Measurements from ENCODE around the gene ZFP36. TPM values are rescaled to one million over a fixed set of nuclear protein-coding genes. Genes with fewer than 3 reads are reported as not detected.

Gene ZFP36
- total and polyA plus RNA-seq, 5 donors = 38.1 to 203 (median 69.2) TPM

DNA sequence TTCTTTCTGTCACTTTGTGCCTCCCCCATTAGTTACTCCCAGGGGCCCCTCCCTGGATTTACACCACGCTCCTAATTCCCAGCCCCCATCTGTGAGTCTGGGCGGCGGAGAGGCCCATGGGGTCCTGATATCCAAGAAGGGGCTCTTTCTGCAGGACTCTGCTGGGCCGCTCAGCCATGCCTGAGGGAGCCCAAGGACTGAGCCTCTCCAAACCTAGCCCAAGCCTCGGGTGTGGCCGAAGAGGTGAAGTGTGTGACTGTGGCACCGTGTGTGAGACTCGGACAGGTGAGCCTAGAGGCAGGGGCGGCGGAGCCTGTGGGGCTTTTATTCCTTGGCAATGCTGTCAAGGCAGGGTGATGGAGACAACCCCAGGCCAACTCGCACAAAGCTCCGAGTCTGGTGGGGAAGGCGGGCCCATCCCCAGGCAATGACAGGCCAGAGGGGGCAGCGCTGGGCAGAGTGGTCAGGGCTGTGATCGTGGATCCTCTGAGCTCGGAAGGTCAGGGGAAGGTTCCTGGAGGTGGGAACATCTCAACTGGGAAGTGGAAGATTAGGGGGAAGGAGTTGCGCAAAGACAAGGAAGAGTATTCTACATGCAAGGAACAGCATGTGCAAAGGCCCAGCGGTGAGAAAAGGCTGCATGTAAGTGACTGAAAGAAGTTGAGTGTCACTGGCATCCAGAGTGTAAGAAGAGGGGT lies 7.4 kb downstream of the ZFP36 start:
- ATAC-seq (no peak), DNase-seq (peak; percentile 54 to 75 (median 72))
- Histone ChIP-seq H3K27me3 (ENCODE audit: control insufficient read depth, insufficient read depth) (no peaks in the 10 kb centered on the region), H3K27ac (ENCODE audit: low read length) (peak overlapping the region; percentile 96), H3K4me1 (ENCODE audit: control insufficient read depth, insufficient read depth, low read length) (peaks cover 11% of the 10 kb centered on the region), H3K9me3 (ENCODE audit: control insufficient read depth, low read length) (no peaks in the 10 kb centered on the region), H3K4me3 (ENCODE audit: low read length) (peak overlapping the region; percentile 86)
- intact Hi-C loops (cut with DNase I) = no loop called here
- 31% methylated on average over 18 of the region's 18 CpGs for WGBS

GRCh38 chr19:39415111-39416046 lies 8.7 kb downstream of the ZFP36 start:
- Histone ChIP-seq H3K4me1 (ENCODE audit: control insufficient read depth, insufficient read depth, low read length) (peaks cover 11% of the 10 kb centered on the region), H3K4me3 (ENCODE audit: low read length) (peak overlapping the region; percentile 86), H3K9me3 (ENCODE audit: control insufficient read depth, low read length) (no peaks in the 10 kb centered on the region), H3K27me3 (ENCODE audit: control insufficient read depth, insufficient read depth) (no peaks in the 10 kb centered on the region), H3K27ac (ENCODE audit: low read length) (no peak overlapping the region)
- DNase-seq (peak in 2 of 3 donors; percentile 69 to 72), ATAC-seq (no peak)
- 54% methylated on average over 35 of the region's 35 CpGs for WGBS
- intact Hi-C loops (cut with DNase I) = no loop called here

DNA sequence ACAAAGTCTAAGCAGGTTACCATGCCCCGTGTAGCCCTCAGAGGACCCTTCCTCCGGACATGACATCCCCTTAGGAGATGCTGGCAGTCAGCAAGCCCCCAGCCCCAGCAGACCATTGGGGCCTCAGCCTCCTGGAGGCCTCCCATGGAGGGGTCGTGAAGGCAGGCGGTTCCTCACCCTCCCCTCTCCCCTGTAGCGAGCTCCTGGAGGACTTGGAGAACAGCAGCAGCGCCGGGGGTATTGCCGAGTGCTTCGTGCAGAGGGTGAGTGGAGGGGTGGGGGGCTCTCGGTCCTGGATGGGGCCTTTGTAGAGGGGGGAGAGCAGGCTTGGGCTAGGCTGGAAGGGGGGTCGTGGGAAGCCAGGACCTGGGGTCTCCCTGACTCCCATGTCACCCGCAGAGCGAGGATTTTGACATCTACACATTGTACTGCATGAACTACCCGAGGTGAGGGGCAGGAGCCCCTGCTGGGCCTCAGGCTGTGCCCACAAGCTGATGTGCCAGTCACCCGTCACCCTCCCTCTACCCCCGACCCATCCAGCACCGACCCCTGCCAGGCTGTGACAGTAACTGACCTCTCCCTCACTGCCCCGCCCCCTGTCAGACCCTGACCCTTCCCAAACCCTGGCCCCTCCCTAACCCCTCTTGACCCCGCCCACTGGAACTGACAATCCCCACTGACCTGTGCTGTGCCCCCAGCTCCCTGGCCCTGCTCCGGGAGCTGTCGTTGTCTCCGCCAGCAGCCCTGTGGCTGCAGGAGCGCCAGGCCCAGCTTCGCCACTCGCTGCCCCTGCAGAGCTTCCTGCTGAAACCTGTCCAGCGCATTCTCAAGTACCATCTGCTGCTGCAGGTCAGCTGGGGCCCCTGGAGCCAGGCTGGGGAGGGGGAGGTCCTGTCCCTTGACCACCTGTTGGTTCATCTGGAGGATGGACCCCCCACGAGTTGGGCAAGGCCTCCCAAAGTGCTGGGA lies 9.8 kb downstream of the ZFP36 start:
- ATAC-seq (no peak), DNase-seq (peak in 2 of 3 donors; percentile 59 to 68)
- 73% methylated on average over 27 of the region's 27 CpGs for WGBS
- H3K9me3 ChIP-seq (ENCODE audit: control insufficient read depth, low read length) = no peaks in the 10 kb centered on the region
- H3K4me3 ChIP-seq (ENCODE audit: low read length) = no peak overlapping the region
- intact Hi-C loops (cut with DNase I) = no loop called here
- H3K27ac ChIP-seq (ENCODE audit: low read length) = no peak overlapping the region
- H3K27me3 ChIP-seq (ENCODE audit: control insufficient read depth, insufficient read depth) = no peaks in the 10 kb centered on the region
- peaks cover 4% of the 10 kb centered on the region for H3K4me1 ChIP-seq (ENCODE audit: control insufficient read depth, insufficient read depth, low read length)

GRCh38 chr19:39417463-39418181 lies 11.0 kb downstream of the ZFP36 start:
- Histone ChIP-seq H3K4me3 (ENCODE audit: low read length) (no peak overlapping the region), H3K27me3 (ENCODE audit: control insufficient read depth, insufficient read depth) (no peaks in the 10 kb centered on the region), H3K4me1 (ENCODE audit: control insufficient read depth, insufficient read depth, low read length) (peaks cover 3% of the 10 kb centered on the region), H3K9me3 (ENCODE audit: control insufficient read depth, low read length) (no peaks in the 10 kb centered on the region), H3K27ac (ENCODE audit: low read length) (no peak overlapping the region)
- intact Hi-C loops (cut with DNase I) = no loop called here
- 89% methylated on average over 30 of the region's 30 CpGs for WGBS
- ATAC-seq (no peak), DNase-seq (peak in 2 of 3 donors; percentile 51 to 61)

- peaks cover 3% of the 10 kb centered on the region for H3K4me1 ChIP-seq (ENCODE audit: control insufficient read depth, insufficient read depth, low read length)
- H3K9me3 ChIP-seq (ENCODE audit: control insufficient read depth, low read length) = no peaks in the 10 kb centered on the region
- no peaks in the 10 kb centered on the region for H3K27me3 ChIP-seq (ENCODE audit: control insufficient read depth, insufficient read depth)
- no peak overlapping the region for H3K4me3 ChIP-seq (ENCODE audit: low read length)
- DNase-seq (peak in 1 of 3 donors; percentile 5), ATAC-seq (no peak)
- H3K27ac ChIP-seq (ENCODE audit: low read length) = no peak overlapping the region
- intact Hi-C loops (cut with DNase I) = no loop called here
- WGBS = 88% methylated on average over 9 of the region's 9 CpGs
Observed at GRCh38 chr19:39419003-39419402, 12.4 kb downstream of the ZFP36 start.

- Histone ChIP-seq H3K9me3 (ENCODE audit: control insufficient read depth, low read length) (no peaks in the 10 kb centered on the region), H3K4me3 (ENCODE audit: low read length) (no peak overlapping the region), H3K4me1 (ENCODE audit: control insufficient read depth, insufficient read depth, low read length) (no peaks in the 10 kb centered on the region), H3K27me3 (ENCODE audit: control insufficient read depth, insufficient read depth) (no peaks in the 10 kb centered on the region), H3K27ac (ENCODE audit: low read length) (no peak overlapping the region)
- intact Hi-C loops (cut with DNase I) = no loop called here
- WGBS = 91% methylated on average over 15 of the region's 15 CpGs
- DNase-seq = peak in 1 of 3 donors; percentile 28
- ATAC-seq = no peak
Observed at GRCh38 chr19:39420769-39421168, 14.1 kb downstream of the ZFP36 start.

- Histone ChIP-seq H3K27me3 (ENCODE audit: control insufficient read depth, insufficient read depth) (no peaks in the 10 kb centered on the region), H3K9me3 (ENCODE audit: control insufficient read depth, low read length) (no peaks in the 10 kb centered on the region), H3K4me3 (ENCODE audit: low read length) (no peak overlapping the region), H3K27ac (ENCODE audit: low read length) (no peak overlapping the region), H3K4me1 (ENCODE audit: control insufficient read depth, insufficient read depth, low read length) (no peaks in the 10 kb centered on the region)
- DNase-seq (peak in 1 of 3 donors; percentile 21), ATAC-seq (no peak)
- intact Hi-C loops (cut with DNase I) = no loop called here
- WGBS = 91% methylated on average over 5 of the region's 5 CpGs
Observed at GRCh38 chr19:39422020-39422419, 15.4 kb downstream of the ZFP36 start.

DNA sequence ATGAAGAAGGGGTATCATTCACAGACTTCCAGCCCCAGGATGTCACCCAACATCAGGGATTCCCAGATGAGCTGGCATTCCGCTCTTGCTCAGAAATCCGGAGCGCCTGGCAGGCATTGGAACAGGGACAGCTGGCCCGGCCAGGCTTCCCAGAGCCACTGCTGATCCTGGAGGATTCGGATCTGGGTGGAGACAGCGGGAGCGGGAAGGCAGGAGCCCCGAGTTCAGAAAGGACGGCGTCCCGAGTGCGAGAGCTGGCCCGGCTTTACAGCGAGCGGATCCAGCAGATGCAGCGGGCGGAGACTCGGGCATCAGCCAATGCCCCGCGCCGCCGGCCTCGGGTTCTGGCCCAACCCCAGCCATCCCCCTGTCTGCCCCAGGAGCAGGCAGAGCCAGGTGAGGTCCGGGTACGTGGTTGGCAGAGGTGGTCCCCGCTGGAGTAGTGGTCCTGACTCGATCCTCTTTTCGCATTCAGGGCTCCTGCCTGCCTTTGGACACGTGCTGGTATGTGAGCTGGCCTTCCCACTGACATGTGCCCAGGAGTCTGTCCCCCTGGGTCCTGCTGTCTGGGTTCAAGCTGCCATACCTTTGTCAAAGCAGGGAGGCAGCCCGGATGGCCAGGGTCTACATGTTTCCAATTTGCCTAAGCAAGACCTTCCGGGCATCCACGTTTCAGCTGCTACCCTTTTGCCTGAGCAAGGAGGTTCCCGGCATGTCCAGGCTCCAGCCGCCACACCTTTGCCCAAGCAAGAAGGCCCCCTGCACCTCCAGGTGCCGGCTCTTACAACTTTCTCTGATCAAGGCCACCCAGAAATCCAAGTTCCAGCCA lies 16.8 kb downstream of the ZFP36 start:
- no peak overlapping the region for H3K27ac ChIP-seq (ENCODE audit: low read length)
- intact Hi-C loops (cut with DNase I) = no loop called here
- H3K27me3 ChIP-seq (ENCODE audit: control insufficient read depth, insufficient read depth) = no peaks in the 10 kb centered on the region
- no peak overlapping the region for H3K4me3 ChIP-seq (ENCODE audit: low read length)
- peaks cover under 1% of the 10 kb centered on the region for H3K4me1 ChIP-seq (ENCODE audit: control insufficient read depth, insufficient read depth, low read length)
- WGBS = 90% methylated on average over 35 of the region's 35 CpGs
- DNase-seq (peak in 2 of 3 donors; percentile 58 to 69), ATAC-seq (no peak)
- no peaks in the 10 kb centered on the region for H3K9me3 ChIP-seq (ENCODE audit: control insufficient read depth, low read length)

- Histone ChIP-seq H3K27ac (ENCODE audit: low read length) (no peak overlapping the region), H3K4me1 (ENCODE audit: control insufficient read depth, insufficient read depth, low read length) (peaks cover 4% of the 10 kb centered on the region), H3K9me3 (ENCODE audit: control insufficient read depth, low read length) (no peaks in the 10 kb centered on the region), H3K27me3 (ENCODE audit: control insufficient read depth, insufficient read depth) (no peaks in the 10 kb centered on the region), H3K4me3 (ENCODE audit: low read length) (no peak overlapping the region)
- ATAC-seq = no peak
- intact Hi-C loops (cut with DNase I) = no loop called here
- peak in 2 of 3 donors; percentile 42 to 60 for DNase-seq
- WGBS = 77% methylated on average over 16 of the region's 16 CpGs
Observed at GRCh38 chr19:39424934-39425333, 18.3 kb downstream of the ZFP36 start.

Data from right cardiac atrium (tissue), 5 donors.